HCT116 (cell line): ENCODE data around the gene ITPR2. TPM values are rescaled to one million over a fixed set of nuclear protein-coding genes. Genes with fewer than 3 reads are reported as not detected.

Source experiments
- ATAC-seq: fragments of 200-7000 bp; cut with Tn5 transposase; 2 replicates; pipeline ENCODE4 v1.9.1; 2020; ENCODE audit warnings: mild to moderate bottlenecking, moderate library complexity
- BruUV-seq: library from RNA; stranded (reverse); fragments of 400-500 nt; replicated peaks from 2 replicates; lab custom pipeline; 2021; lab: Mats Ljungman, UMichigan
- CTCF ChIA-PET: fragments of 300-600 bp; sonication (Branson Sonifier 250); formaldehyde crosslinking; loops from one replicate; lab custom pipeline; 2021; ENCODE audit warnings: antibody characterized with exemption; lab: Charles Lee
- POLR2A ChIA-PET: fragments of 300-600, 350-600 bp; sonication (Branson Sonifier 250); formaldehyde crosslinking; loops from one replicate; lab custom pipeline; 2021; ENCODE audit warnings: antibody characterized with exemption; lab: Charles Lee
- RAD21 ChIA-PET, 2 experiments: fragments of 300-600 bp; sonication (Branson Sonifier 250); formaldehyde crosslinking; loops; one replicate each; lab custom pipeline; 2023; ENCODE audit warnings: low total read pairs in 2 of 2; ENCODE audit not compliant: uncharacterized antibody in 2 of 2, unreplicated experiment in 2 of 2, low non-redundant PET in 1 of 2; lab: Charles Lee
- DNase-seq: peaks from one replicate; pipeline ENCODE4 v3.0.0-alpha.2; 2010; ENCODE audit warnings: low read depth, low spot score
- H2AFZ ChIP-seq: fragments of 200-600 bp; shearing (Covaris generic), sonication (generic); 2 replicates; pipeline ENCODE4 v1.6.1; 2017; ENCODE audit warnings: low read depth, mixed run types, mixed read lengths, antibody characterized with exemption, low read length; ENCODE audit not compliant: poor library complexity, severe bottlenecking
- H3K27ac ChIP-seq: 2 replicates; pipeline ENCODE4 v1.5.1; 2012; ENCODE audit warnings: low read depth, low read length
- H3K27me3 ChIP-seq: fragments of 200-600 bp; sonication (generic); 2 replicates; pipeline ENCODE4 v1.6.1; 2016; ENCODE audit warnings: mixed run types, low read length, mixed read lengths; ENCODE audit not compliant: insufficient read depth
- H3K36me3 ChIP-seq, 2 experiments: fragments of 200-500 bp in 1 of 2; fragments of 200-600 bp in 1 of 2; sonication (Bioruptor generic) in 1 of 2; sonication (generic) in 1 of 2; 2 replicates each; pipeline versions ENCODE4 v1.5.1 to v1.6.1; 2014 to 2016; ENCODE audit warnings: low read length in 2 of 2, inconsistent platforms in 1 of 2, mixed read lengths in 1 of 2, mixed run types in 1 of 2; ENCODE audit not compliant: insufficient read depth in 2 of 2, control insufficient read depth in 1 of 2
- H3K4me1 ChIP-seq, 2 experiments: fragments of 200-600 bp in 1 of 2; sonication (generic) in 1 of 2; 2 replicates each; pipeline versions ENCODE4 v1.5.1 to v1.6.1; 2012 to 2017; ENCODE audit warnings: low read length in 2 of 2, inconsistent platforms in 1 of 2, mild to moderate bottlenecking in 1 of 2, mixed read lengths in 1 of 2, mixed run types in 1 of 2, moderate library complexity in 1 of 2; ENCODE audit not compliant: insufficient read depth in 2 of 2, control insufficient read depth in 1 of 2
- H3K4me2 ChIP-seq: fragments of 200-600 bp; sonication (generic); 2 replicates; pipeline ENCODE4 v1.6.1; 2017; ENCODE audit warnings: mixed run types, low read length, mixed read lengths
- H3K4me3 ChIP-seq, 2 experiments: fragments of 200-600 bp in 1 of 2; sonication (generic) in 1 of 2; replicated peaks in 1 of 2; 2 replicates each; pipeline ENCODE4 v1.5.1; 2011 to 2016; ENCODE audit warnings: low read length in 2 of 2, control low read depth in 1 of 2, low read depth in 1 of 2, mild to moderate bottlenecking in 1 of 2, mixed read lengths in 1 of 2, mixed run types in 1 of 2
- H3K79me2 ChIP-seq: fragments of 200-600 bp; sonication (generic); 2 replicates; pipeline ENCODE4 v1.6.1; 2017; ENCODE audit warnings: mild to moderate bottlenecking, mixed run types, low read length, moderate library complexity, mixed read lengths; ENCODE audit not compliant: insufficient read depth
- H3K9ac ChIP-seq: fragments of 200-600 bp; sonication (generic); 2 replicates; pipeline ENCODE4 v1.6.1; 2016; ENCODE audit warnings: low read length, mixed read lengths
- H3K9me2 ChIP-seq: fragments of 200-600 bp; sonication (generic), shearing (Covaris generic); 2 replicates; pipeline ENCODE4 v1.6.1; 2017; ENCODE audit warnings: mixed run types, mild to moderate bottlenecking, moderate library complexity; ENCODE audit not compliant: insufficient read depth
- H3K9me3 ChIP-seq, 2 experiments: fragments of 200-500 bp in 1 of 2; fragments of 200-600 bp in 1 of 2; sonication (Bioruptor generic) in 1 of 2; sonication (generic) in 1 of 2; 2 replicates each; pipeline ENCODE4 v1.6.1; 2014 to 2017; ENCODE audit warnings: low read length in 2 of 2, mixed read lengths in 2 of 2, inconsistent platforms in 1 of 2, low read depth in 1 of 2, mild to moderate bottlenecking in 1 of 2, mixed run types in 1 of 2, moderate library complexity in 1 of 2; ENCODE audit not compliant: control insufficient read depth in 1 of 2, insufficient read depth in 1 of 2
- H4K20me1 ChIP-seq: fragments of 200-600 bp; sonication (generic), shearing (Covaris generic); 2 replicates; pipeline ENCODE4 v1.6.1; 2017; ENCODE audit warnings: mixed run types, mild to moderate bottlenecking, moderate library complexity; ENCODE audit not compliant: insufficient read depth
- CBX3 ChIP-seq: IDR thresholded peaks from 2 replicates; pipeline ENCODE4 v1.6.1; 2012; ENCODE audit warnings: low read depth
- CEBPB ChIP-seq: IDR thresholded peaks from 2 replicates; pipeline ENCODE4 v1.6.1; 2012; ENCODE audit warnings: low read depth
- EGR1 ChIP-seq: IDR thresholded peaks from 2 replicates; pipeline ENCODE4 v1.6.1; 2012; ENCODE audit warnings: low read depth
- ELF1 ChIP-seq: IDR thresholded peaks from 2 replicates; pipeline ENCODE4 v1.6.1; 2012; ENCODE audit warnings: low read depth, borderline replicate concordance
- EZH2 ChIP-seq: fragments of 200-600 bp; sonication (generic); IDR thresholded peaks from 2 replicates; pipeline ENCODE4 v1.6.1; 2017; ENCODE audit warnings: antibody characterized with exemption, mixed run types
- JUND ChIP-seq: IDR thresholded peaks from 2 replicates; pipeline ENCODE4 v1.6.1; 2012
- POLR2AphosphoS5 ChIP-seq: IDR thresholded peaks from 2 replicates; pipeline ENCODE4 v1.6.1; 2011; ENCODE audit warnings: mild to moderate bottlenecking, low read depth, low read length, moderate library complexity
- SIN3A ChIP-seq: IDR thresholded peaks from 2 replicates; pipeline ENCODE4 v1.6.1; 2012; ENCODE audit warnings: low read depth
- SP1 ChIP-seq: IDR thresholded peaks from 2 replicates; pipeline ENCODE4 v1.6.1; 2012; ENCODE audit warnings: low read depth
- YY1 ChIP-seq: IDR thresholded peaks from 2 replicates; pipeline ENCODE4 v1.6.1; 2011; ENCODE audit warnings: low read length, low read depth, moderate library complexity, mild to moderate bottlenecking; ENCODE audit not compliant: insufficient replicate concordance; ENCODE audit errors: extremely low read depth
- ZFX ChIP-seq: fragments of 450-650 bp; IDR thresholded peaks from 2 replicates; pipeline ENCODE4 v1.6.1; 2017
- ZNF274 ChIP-seq: fragments of 200-500 bp; sonication (Bioruptor generic); IDR thresholded peaks from 2 replicates; pipeline ENCODE4 v1.6.1; 2014; ENCODE audit warnings: mild to moderate bottlenecking, low read depth, low read length, inconsistent platforms
- intact Hi-C: fragments of 100-400 bp; cut with micrococcal nuclease; formaldehyde crosslinking; loops from 2 replicates; pipeline ENCODE4 v1.10.0; 2022
- total RNA-seq: library from RNA; stranded (reverse); gene quantifications from one replicate; pipeline ENCODE4 v1.2.1, GENCODE V29; 2021; ENCODE audit not compliant: unreplicated experiment
- TF ChIP-seq, protein P1 (sequence below): IDR thresholded peaks from 2 replicates; pipeline ENCODE4 v1.6.1; 2011; ENCODE audit warnings: mild to moderate bottlenecking, low read length, moderate library complexity; ENCODE audit not compliant: insufficient replicate concordance; ENCODE audit errors: extremely low read depth
- TF ChIP-seq, protein P2 (sequence below): IDR thresholded peaks from 2 replicates; pipeline ENCODE4 v1.6.1; 2012
- TF ChIP-seq, protein P3 (sequence below): IDR thresholded peaks from 2 replicates; pipeline ENCODE4 v1.6.1; 2012; ENCODE audit warnings: low read depth
- TF ChIP-seq, protein P4 (sequence below): IDR thresholded peaks from 2 replicates; pipeline ENCODE4 v1.6.1; 2012

The ITPR2 gene
- total RNA-seq, 1 experiment from 2014 or later: 6.5 TPM

DNA sequence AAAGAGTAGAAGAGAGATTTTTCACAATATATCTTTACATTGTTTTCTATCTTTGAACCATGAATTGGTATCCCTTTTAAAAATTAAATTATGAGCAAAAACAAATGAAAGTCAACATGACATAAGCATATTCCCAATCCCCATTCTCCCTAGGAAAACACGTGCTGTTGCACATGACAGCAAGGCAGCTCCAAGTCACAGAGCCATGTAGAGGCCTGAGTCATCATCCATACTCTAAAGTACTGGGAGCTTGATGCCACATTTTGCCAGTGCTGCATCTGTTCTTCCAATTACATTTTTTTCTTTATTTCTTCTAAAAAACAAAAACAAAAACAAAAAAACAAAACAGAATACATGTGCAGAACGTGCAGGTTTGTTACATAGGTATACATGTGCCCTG, 115.2 kb downstream of the ITPR2 start:
- TF ChIP-seq POLR2AphosphoS5 (no peak), CEBPB (no peak), SP1 (no peak), CBX3 (no peak), ZFX (no peak), YY1 (no peak)
- TF ChIP-seq, protein P1, sequence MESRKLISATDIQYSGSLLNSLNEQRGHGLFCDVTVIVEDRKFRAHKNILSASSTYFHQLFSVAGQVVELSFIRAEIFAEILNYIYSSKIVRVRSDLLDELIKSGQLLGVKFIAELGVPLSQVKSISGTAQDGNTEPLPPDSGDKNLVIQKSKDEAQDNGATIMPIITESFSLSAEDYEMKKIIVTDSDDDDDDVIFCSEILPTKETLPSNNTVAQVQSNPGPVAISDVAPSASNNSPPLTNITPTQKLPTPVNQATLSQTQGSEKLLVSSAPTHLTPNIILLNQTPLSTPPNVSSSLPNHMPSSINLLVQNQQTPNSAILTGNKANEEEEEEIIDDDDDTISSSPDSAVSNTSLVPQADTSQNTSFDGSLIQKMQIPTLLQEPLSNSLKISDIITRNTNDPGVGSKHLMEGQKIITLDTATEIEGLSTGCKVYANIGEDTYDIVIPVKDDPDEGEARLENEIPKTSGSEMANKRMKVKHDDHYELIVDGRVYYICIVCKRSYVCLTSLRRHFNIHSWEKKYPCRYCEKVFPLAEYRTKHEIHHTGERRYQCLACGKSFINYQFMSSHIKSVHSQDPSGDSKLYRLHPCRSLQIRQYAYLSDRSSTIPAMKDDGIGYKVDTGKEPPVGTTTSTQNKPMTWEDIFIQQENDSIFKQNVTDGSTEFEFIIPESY: no peak
- TF ChIP-seq, protein P2, sequence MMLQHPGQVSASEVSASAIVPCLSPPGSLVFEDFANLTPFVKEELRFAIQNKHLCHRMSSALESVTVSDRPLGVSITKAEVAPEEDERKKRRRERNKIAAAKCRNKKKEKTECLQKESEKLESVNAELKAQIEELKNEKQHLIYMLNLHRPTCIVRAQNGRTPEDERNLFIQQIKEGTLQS: no peak
- H3K27ac ChIP-seq: no peak overlapping the region
- H3K27me3 ChIP-seq: no peaks in the 10 kb centered on the region
- RAD21 ChIA-PET: no interaction called here
- intact Hi-C loops: no loop called here
- no peak overlapping the region for H3K4me2 ChIP-seq
- DNase-seq (no peak), ATAC-seq (no peak)
- H3K4me1 ChIP-seq: peaks cover 0 to 4% of the 10 kb centered on the region in 2 experiments; a peak in 1 of 4 replicates
- BruUV-seq: no TSS peak
- H3K9me2 ChIP-seq: no peaks in the 10 kb centered on the region
- CTCF ChIA-PET: interaction anchor here (1.8 kb wide), 1 partner anchor 16 kb away, joined by 5 read pairs; no protein-coding TSS in a partner anchor
- no peaks in the 10 kb centered on the region for H3K9me3 ChIP-seq
- H3K4me3 ChIP-seq: no peak overlapping the region
- H3K79me2 ChIP-seq: no peaks in the 10 kb centered on the region
- no peaks in the 10 kb centered on the region for H4K20me1 ChIP-seq
- H2AFZ ChIP-seq: no peak overlapping the region
- no peaks in the 10 kb centered on the region for H3K36me3 ChIP-seq
- POLR2A ChIA-PET: no interaction called here
- no peak overlapping the region for H3K9ac ChIP-seq

DNA sequence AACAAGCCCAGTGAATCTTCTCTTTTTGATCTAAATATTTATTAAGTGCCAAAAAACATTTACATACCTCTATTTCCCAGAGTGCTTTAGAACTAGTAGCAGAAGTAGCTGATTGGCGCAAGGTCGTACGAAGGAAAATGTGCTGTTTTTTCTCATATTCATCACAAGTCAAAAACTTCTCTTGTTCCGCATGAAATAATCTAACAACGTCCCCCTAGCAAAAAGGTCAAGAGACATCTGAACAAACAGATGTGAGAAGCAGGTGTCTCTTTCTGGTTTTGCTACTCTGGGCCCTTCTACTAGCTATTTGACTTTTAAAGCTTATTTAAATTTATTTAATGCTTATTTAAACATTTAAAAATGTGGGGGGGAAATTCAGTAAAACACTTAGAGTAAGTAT, 117.8 kb downstream of the ITPR2 start:
- BruUV-seq: no TSS peak
- H3K36me3 ChIP-seq: no peaks in the 10 kb centered on the region
- POLR2A ChIA-PET: no interaction called here
- TF ChIP-seq EGR1: no peak
- no peak for TF ChIP-seq ZNF274
- TF ChIP-seq SP1: no peak
- TF ChIP-seq, protein P2: no peak
- no peak for TF ChIP-seq ZFX
- TF ChIP-seq, protein P3, sequence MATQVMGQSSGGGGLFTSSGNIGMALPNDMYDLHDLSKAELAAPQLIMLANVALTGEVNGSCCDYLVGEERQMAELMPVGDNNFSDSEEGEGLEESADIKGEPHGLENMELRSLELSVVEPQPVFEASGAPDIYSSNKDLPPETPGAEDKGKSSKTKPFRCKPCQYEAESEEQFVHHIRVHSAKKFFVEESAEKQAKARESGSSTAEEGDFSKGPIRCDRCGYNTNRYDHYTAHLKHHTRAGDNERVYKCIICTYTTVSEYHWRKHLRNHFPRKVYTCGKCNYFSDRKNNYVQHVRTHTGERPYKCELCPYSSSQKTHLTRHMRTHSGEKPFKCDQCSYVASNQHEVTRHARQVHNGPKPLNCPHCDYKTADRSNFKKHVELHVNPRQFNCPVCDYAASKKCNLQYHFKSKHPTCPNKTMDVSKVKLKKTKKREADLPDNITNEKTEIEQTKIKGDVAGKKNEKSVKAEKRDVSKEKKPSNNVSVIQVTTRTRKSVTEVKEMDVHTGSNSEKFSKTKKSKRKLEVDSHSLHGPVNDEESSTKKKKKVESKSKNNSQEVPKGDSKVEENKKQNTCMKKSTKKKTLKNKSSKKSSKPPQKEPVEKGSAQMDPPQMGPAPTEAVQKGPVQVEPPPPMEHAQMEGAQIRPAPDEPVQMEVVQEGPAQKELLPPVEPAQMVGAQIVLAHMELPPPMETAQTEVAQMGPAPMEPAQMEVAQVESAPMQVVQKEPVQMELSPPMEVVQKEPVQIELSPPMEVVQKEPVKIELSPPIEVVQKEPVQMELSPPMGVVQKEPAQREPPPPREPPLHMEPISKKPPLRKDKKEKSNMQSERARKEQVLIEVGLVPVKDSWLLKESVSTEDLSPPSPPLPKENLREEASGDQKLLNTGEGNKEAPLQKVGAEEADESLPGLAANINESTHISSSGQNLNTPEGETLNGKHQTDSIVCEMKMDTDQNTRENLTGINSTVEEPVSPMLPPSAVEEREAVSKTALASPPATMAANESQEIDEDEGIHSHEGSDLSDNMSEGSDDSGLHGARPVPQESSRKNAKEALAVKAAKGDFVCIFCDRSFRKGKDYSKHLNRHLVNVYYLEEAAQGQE: no peak
- TF ChIP-seq, protein P4, sequence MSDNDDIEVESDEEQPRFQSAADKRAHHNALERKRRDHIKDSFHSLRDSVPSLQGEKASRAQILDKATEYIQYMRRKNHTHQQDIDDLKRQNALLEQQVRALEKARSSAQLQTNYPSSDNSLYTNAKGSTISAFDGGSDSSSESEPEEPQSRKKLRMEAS: no peak
- TF ChIP-seq JUND: no peak
- no peak for TF ChIP-seq SIN3A
- no peak for TF ChIP-seq ELF1
- TF ChIP-seq EZH2: no peak

More for the DNA sequence above, 117.8 kb downstream of the ITPR2 start:
- Histone ChIP-seq H3K9ac (no peak overlapping the region), H3K27me3 (no peaks in the 10 kb centered on the region), H3K9me2 (no peaks in the 10 kb centered on the region), H3K4me3 (no peak overlapping the region), H3K9me3 (no peaks in the 10 kb centered on the region), H3K27ac (no peak overlapping the region), H3K4me1 (no peaks in the 10 kb centered on the region), H4K20me1 (no peaks in the 10 kb centered on the region), H2AFZ (no peak overlapping the region), H3K4me2 (no peak overlapping the region), H3K79me2 (no peaks in the 10 kb centered on the region)
- RAD21 ChIA-PET: no interaction called here
- DNase-seq (no peak), ATAC-seq (no peak)
- CTCF ChIA-PET: interaction anchor here (1.8 kb wide), 1 partner anchor 14 kb away, joined by 8 read pairs; no protein-coding TSS in a partner anchor
- intact Hi-C loops: no loop called here
